Duodenal mucosa (tissue), 2 donors: ENCODE measurements around the gene PLXNA1.

Source experiments
- H3K27ac ChIP-seq: one replicate; pipeline ENCODE4 v1.7.0; 2013; ENCODE audit warnings: low read depth, low read length
- H3K27me3 ChIP-seq, 2 donors: one replicate each; pipeline ENCODE4 v1.7.0; 2013; ENCODE audit warnings: low read length in 2 of 2, control low read depth in 1 of 2; ENCODE audit not compliant: insufficient read depth in 2 of 2, control insufficient read depth in 1 of 2
- H3K36me3 ChIP-seq, 2 donors: one replicate each; pipeline ENCODE4 v1.7.0; 2013; ENCODE audit warnings: low read length in 2 of 2, control low read depth in 1 of 2; ENCODE audit not compliant: insufficient read depth in 2 of 2, control insufficient read depth in 1 of 2
- H3K4me1 ChIP-seq, 2 donors: one replicate each; pipeline ENCODE4 v1.7.0; 2013; ENCODE audit warnings: low read length in 2 of 2, control low read depth in 1 of 2; ENCODE audit not compliant: insufficient read depth in 2 of 2, control insufficient read depth in 1 of 2
- H3K4me3 ChIP-seq, 2 donors: one replicate each; pipeline ENCODE4 v1.7.0; 2013; ENCODE audit warnings: low read length in 2 of 2, low read depth in 1 of 2
- H3K9ac ChIP-seq, 2 donors: one replicate each; pipeline ENCODE4 v1.7.0; 2013; ENCODE audit warnings: low read length in 2 of 2, low read depth in 1 of 2
- H3K9me3 ChIP-seq, 2 donors: one replicate each; pipeline ENCODE4 v1.7.0; 2013; ENCODE audit warnings: low read length in 2 of 2, control low read depth in 1 of 2; ENCODE audit not compliant: control insufficient read depth in 1 of 2

PLXNA1 gene

DNA sequence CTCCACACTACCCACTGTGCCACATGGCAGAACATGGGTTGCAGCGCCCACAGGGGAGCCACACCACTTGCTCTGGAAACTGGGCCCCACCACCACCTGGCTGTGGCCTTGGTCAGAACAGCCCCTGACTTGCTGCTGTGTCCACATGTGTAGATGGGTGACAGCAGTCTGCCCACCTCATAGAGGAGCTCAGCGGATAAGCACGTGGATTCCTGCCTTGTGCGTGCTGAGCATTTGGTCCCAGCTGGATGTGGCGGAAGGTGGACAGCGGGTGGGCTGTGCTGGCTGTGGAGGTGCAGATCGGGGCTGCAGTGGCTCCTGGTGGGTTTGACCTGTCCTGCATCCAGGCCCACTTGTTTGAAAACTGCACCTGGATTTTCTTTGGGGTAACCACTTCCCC, 6.0 kb upstream of the PLXNA1 start:
- Histone ChIP-seq H3K4me1 (peaks cover 0 to 1% of the 10 kb centered on the region in 2 donors), H3K9ac (no peak overlapping the region), H3K9me3 (peaks cover 2 to 7% of the 10 kb centered on the region in 2 donors), H3K27me3 (peaks cover 0 to 10% of the 10 kb centered on the region in 2 donors), H3K4me3 (no peak overlapping the region), H3K36me3 (no peaks in the 10 kb centered on the region), H3K27ac (no peak overlapping the region)

DNA sequence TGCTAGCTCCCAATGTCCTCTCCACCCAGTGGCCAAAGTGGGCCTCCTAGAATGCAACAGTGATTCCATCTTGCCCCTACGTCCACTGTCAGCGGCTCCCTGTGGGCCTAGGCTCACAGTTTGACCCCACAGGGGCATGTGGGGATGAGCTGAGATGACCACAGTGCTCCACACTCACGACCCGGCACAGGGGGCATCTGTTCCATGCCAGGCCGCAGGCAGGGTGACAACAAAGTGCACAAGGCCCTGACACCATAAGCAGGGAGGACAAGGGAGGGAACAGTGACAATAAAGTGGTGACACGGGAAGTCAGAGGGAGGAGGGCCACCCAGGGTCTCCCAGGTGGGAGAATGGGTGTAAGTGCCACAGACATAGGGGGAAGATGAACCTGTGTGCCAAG, 5.1 kb upstream of the PLXNA1 start:
- no peak overlapping the region for H3K27ac ChIP-seq
- peaks cover 0 to 7% of the 10 kb centered on the region in 2 donors for H3K4me1 ChIP-seq
- H3K27me3 ChIP-seq: peaks cover 0 to 10% of the 10 kb centered on the region in 2 donors
- H3K9ac ChIP-seq: no peak overlapping the region
- H3K4me3 ChIP-seq: no peak overlapping the region
- H3K9me3 ChIP-seq: peaks cover 2 to 7% of the 10 kb centered on the region in 2 donors
- no peaks in the 10 kb centered on the region for H3K36me3 ChIP-seq

DNA sequence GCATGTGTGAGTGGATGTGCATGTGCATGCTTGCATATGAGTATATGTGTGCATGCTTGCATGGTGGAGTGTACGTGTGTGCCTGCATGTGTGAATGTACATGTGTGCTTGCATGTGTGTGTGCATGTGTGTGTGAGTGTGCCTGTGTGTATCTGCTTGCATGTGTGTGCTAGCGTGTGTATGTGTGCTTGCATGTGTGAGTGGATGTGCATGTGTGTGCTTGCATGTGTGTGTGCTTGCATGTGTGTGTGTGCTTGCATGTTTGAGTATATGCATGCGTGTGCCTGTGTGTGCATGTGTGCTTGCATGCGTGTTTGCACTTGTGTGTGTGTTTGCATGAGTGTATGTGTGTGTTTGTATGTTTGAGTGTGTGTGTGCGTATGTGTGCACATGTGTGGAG, 4.6 kb upstream of the PLXNA1 start:
- Histone ChIP-seq H3K4me1 (peaks cover 0 to 7% of the 10 kb centered on the region in 2 donors), H3K27ac (no peak overlapping the region), H3K36me3 (no peaks in the 10 kb centered on the region), H3K9me3 (peaks cover 2 to 7% of the 10 kb centered on the region in 2 donors), H3K4me3 (no peak overlapping the region), H3K27me3 (peaks cover 0 to 10% of the 10 kb centered on the region in 2 donors), H3K9ac (no peak overlapping the region)

DNA sequence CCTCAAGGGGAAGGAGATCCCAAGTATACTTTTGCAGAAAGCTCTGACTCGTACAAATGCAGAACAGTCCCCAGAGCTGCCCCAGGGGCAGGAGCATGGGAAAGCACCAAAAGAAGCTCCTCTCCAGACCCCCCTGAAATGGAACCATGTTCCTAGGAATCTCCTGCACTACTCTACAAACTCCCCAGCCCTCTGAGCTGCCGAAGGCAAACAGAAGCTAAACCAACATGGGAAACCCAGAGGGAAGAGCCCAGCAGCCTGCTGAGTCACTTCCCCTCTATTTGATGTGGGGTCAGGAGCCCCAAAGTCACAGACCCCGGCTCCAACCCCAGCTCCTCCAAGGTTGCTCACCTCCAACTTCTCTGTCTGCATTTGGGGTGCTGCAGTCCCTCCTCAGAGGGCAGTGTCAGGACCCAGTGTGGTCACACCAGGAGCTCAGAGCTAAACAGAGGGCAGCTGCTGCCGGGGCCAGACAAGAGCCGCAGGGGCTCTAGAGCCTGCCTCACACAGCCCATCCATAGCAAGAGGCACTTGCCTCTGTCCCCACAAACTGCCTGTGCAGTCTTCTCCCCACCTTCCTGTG, 3.8 kb upstream of the PLXNA1 start:
- H3K27ac ChIP-seq: no peak overlapping the region
- no peaks in the 10 kb centered on the region for H3K36me3 ChIP-seq
- H3K4me3 ChIP-seq: no peak overlapping the region
- peaks cover 0 to 10% of the 10 kb centered on the region in 2 donors for H3K27me3 ChIP-seq
- peaks cover 2 to 7% of the 10 kb centered on the region in 2 donors for H3K9me3 ChIP-seq
- H3K4me1 ChIP-seq: peaks cover 0 to 10% of the 10 kb centered on the region in 2 donors
- H3K9ac ChIP-seq: no peak overlapping the region

DNA sequence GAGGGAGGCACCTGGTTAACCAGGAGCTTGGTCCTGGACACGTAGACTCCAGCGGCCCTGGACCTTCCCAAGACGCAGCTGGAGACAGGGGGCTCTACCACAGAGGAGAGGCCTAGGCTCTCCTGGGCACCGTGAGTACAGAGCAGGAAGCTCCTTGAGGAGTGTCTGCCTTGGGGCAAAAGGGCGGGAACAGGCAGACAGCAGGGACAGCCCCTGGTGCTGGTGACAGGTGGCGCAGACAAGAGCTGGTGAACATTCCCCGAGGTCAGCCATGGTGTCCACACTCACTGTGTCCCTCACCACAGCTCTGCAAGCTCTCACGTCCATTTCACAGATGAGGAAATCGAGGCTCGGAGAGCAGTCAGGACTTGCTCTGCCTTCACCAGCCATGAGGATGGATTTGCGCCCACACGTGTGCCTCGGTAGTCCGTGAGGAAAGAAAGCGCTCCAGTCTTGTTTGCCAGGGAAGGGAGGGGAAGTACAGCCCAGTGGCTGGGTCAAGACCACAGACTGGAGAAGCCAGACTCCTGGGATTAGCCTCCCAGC, 2.6 kb upstream of the PLXNA1 start:
- Histone ChIP-seq H3K27me3 (peaks cover 0 to 10% of the 10 kb centered on the region in 2 donors), H3K9ac (no peak overlapping the region), H3K4me3 (no peak overlapping the region), H3K4me1 (peaks cover 4 to 18% of the 10 kb centered on the region in 2 donors), H3K36me3 (no peaks in the 10 kb centered on the region), H3K9me3 (no peaks in the 10 kb centered on the region), H3K27ac (no peak overlapping the region)

DNA sequence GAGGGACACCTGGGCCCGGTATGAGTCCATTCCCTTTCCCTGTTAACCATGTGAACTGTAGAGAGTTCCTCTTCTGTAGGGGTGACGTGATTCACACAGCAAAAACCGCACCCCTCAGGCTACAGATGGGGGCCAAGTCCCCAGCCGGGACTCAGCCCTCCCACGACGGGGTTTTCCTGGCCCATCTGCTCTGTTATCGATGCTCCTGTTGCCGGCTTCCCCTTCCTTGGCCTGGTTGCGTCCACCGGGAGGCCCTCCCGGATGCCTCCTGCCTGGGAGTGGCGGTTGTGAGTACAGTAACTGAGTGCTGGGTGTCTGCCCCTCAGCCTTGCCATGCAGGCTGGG, 817 bp upstream of the PLXNA1 start:
- Histone ChIP-seq H3K27ac (no peak overlapping the region), H3K4me1 (peaks cover 4 to 26% of the 10 kb centered on the region in 2 donors), H3K4me3 (peak overlapping the region; percentile 58 to 59), H3K9ac (peak overlapping the region; percentile 44 to 67), H3K9me3 (no peaks in the 10 kb centered on the region), H3K27me3 (peaks cover 0 to 10% of the 10 kb centered on the region in 2 donors), H3K36me3 (no peaks in the 10 kb centered on the region)

DNA sequence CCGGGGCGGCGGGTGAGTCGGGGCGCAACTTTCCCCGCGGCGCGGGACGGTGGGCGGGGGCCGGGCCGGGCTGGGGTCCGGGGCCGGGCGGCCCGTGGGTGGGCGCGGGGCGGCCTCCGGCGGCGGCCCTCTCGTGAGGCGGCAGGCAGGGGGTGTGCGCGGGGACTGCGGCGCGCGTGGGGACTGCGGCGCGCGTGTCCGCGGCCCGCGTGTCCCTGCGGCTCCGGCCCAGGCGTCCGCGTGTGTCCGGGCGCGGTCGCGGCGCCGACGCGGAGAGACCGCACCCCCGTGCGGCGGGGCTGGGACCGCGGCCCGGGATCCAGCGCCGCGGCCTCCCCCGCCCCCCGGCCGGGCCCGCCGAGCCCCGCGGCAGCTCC, 349 bp downstream of the PLXNA1 start:
- Histone ChIP-seq H3K9me3 (no peaks in the 10 kb centered on the region), H3K27ac (no peak overlapping the region), H3K4me3 (peak overlapping the region in 1 of 2 donors; percentile 70), H3K36me3 (no peaks in the 10 kb centered on the region), H3K27me3 (peaks cover 0 to 9% of the 10 kb centered on the region in 2 donors), H3K4me1 (peaks cover 4 to 26% of the 10 kb centered on the region in 2 donors), H3K9ac (no peak overlapping the region)

DNA sequence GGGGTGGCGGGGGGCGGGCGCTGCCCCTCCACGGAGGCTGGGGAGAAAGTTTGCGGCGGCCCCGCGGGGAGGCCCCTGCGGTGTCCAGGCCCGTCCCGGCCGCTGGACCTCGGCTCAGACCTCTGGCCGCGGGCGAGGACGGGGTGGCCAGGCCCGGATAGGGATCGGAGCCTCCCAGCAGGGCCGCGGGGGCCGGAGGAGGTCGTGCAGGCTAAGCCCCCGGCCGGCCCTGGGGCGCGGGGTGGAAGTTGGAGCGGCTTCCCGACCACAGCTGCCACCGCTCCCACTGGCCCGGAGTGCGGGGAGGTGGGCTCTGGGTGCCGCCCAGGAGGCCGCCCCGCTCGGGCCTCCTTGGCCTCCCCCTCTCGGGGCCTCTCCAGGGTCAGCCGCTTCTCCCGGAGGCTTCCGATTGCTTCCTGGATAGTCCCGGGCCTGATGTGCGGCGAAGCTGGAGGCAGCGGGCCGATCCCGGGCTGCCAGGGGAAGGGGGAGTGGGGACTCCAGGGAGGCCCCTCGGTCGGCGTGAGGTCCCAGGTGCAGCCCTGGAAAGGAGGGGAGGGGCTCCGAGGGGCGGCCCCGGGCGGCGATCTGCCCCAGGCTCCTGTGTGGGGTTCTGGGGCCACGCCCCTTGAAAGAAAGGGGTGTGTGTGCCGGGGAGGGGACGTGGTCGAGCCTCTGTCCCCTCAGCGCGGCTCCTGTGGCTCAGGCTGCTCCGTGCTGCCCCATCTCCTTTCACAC, 907 bp downstream of the PLXNA1 start:
- Histone ChIP-seq H3K27me3 (peaks cover 0 to 8% of the 10 kb centered on the region in 2 donors), H3K27ac (no peak overlapping the region)

DNA sequence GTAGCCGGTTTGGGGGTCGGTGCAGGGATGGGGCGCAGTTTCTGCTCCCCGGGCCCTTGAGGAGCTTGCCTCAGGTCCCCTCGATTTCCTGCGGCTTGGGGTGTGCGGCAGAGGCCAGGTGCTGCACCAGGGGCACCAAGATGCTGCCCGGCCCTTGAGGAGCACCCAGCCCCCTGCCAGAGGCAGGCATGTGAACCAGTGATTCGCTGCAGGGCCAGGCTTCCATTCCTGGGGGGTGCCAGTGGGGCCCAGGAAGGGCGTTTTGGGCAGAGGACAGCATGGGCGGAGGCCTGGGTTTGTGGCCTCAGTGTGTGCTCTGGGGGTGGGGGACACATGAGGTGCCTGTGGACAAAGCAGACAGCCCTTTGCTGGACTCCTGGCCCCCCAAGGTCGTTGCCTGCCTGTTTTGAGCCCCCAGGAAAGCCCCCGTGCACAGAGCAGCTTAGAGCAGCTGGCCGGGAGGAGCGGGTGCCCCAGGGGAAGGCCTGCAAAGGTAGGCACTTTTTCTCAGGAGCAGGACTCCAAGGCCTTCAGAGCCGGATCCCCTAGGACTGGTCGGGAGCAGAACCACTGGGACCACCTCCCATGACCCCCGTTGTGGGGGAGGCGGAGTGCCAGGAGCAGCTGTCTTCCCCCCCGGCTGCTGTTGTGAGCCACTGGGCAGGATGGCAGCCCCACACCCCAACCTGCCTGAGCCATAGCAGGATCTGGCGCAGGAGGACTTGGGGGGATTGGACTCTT, 1.6 kb downstream of the PLXNA1 start:
- Histone ChIP-seq H3K36me3 (peaks cover 0 to 7% of the 10 kb centered on the region in 2 donors), H3K27me3 (peaks cover 0 to 8% of the 10 kb centered on the region in 2 donors), H3K27ac (no peak overlapping the region), H3K4me1 (peaks cover 4 to 26% of the 10 kb centered on the region in 2 donors), H3K9ac (no peak overlapping the region), H3K4me3 (peak overlapping the region; percentile 55 to 70), H3K9me3 (no peaks in the 10 kb centered on the region)

More for the DNA sequence above, 907 bp downstream of the PLXNA1 start:
- peak overlapping the region; percentile 55 to 70 for H3K4me3 ChIP-seq
- H3K9ac ChIP-seq: peak overlapping the region in 1 of 2 donors; percentile 25
- peaks cover 0 to 2% of the 10 kb centered on the region in 2 donors for H3K36me3 ChIP-seq
- H3K4me1 ChIP-seq: peaks cover 4 to 26% of the 10 kb centered on the region in 2 donors
- H3K9me3 ChIP-seq: no peaks in the 10 kb centered on the region
